ENCODE results near the gene ELANE.
"Not testable (repeated sequence)": the region's sequence is repeated elsewhere in the genome, so short reads cannot be mapped to it uniquely, and the experiment has no call there.

The ELANE gene

DNA sequence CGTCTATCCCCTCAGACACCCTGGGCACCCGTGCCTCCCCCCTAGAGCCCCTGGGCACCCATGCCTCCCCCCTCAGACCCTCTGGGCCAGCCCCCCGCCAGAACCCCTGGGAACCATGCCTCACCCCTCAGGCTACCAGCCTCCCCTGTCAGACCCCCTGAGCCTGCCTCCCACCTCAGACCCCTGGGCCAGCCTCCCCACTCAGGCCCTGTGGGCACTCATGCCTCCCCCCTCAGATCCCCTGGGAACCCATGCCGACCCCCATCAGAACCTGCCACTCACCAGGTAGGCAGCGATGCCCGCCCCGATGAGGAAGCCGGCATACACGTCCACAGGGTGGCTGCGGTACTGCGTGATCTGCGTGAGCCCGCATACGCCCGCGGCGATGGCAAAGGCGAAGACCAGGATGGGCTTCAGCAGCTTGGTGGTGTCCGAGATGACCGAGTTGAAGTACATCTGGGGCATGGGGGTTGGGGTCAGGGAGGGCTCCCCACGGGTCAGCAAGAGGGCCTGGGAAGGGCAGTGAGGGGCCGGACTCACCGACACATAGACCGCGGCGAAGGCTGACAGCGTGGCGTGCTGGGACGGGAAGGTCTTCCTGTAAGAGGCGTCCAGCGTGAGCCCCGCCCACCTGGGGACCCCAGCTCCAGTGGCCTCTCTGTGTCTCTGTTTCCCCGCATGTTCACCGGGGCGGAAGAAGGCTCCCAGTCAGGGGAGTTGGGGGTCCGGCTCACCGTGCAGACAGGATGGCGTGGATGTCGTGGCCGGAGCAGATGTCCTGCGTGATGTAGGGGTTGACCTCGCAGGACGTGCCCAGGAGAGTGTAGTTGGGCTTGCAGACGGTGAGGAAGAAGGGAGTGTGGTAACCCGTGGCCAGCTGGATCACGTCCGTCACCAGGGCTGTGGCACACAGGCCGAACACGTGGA lies 37.7 kb upstream of the ELANE start:
- DNase-seq: no peak

DNA sequence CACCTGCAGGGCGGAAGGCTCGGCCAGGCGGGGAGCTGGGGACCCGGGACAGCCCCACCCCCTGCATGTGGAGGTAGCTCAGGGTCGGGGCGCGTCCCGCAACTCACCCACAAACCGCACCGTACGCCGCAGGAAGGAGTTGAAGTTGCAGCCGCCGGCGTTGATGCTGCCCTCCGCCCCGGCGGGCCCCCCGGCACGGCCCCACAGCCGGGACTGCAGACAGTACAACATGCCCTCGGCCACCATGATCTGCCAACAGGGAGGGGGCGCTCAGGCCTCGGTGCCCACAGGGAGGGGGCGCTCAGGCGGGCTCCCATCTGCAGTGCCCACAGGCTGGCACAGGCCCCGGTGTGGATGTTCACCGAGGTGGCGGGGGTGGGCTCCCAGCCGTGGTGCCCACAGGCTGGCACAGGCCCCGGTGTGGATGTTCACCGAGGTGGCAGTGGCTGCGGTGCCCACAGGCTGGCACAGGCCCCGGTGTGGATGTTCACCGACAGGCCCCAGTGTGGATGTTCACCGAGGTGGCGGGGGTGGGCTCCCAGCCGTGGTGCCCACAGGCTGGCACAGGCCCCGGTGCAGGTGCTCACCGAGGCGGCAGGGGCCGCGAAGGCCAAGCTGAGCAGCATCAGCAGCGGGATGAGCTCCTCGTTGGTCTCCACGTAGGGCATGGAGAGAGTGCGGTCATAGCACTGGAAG lies 36.9 kb upstream of the ELANE start:
- no peak for DNase-seq

DNA sequence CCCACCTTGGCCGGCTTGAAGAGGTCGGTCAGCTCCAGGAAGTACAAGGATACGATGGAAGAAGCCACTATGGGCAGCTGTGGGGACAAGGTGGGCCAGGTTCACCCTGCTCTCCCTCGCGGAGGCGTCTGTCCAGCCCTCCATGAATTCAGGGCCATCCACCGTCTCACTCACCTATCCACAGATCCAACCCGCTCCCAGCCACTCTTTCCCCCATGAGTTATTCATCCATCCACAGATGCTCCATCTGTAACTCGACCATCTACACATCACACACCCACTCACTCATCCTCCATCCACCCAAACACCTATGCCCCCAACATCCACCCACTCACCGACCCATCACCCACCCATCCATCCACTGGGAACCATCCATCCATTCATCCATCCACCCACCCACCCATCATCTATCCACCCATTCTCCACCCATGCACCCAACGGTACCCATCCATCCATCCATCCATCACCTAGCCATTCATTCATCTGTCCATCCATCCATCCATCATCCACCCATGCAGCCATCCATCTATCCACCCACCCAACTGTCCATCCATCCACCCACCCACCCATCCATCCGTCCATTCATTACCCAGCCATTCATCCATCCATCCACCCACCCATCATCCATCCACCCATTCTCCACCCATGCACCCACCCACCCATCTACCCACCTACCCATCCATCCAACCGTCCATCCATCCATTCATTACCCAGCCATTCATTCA lies 36.2 kb upstream of the ELANE start:
- no peak for DNase-seq

DNA sequence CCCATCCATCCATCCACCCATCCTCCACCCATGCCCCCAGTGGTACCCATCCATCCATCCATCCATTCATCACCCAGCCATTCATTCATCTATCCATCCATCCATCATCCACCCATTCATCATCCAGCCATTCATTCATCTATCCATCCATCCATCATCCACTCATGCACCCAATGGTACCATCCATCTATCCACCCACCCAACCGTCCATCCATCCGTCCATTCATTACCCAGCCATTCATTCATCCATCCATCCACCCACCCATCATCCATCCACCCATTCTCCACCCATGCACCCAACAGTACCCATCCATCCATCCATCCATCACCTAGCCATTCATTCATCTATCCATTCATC lies 35.6 kb upstream of the ELANE start:
- DNase-seq: no peak

DNA sequence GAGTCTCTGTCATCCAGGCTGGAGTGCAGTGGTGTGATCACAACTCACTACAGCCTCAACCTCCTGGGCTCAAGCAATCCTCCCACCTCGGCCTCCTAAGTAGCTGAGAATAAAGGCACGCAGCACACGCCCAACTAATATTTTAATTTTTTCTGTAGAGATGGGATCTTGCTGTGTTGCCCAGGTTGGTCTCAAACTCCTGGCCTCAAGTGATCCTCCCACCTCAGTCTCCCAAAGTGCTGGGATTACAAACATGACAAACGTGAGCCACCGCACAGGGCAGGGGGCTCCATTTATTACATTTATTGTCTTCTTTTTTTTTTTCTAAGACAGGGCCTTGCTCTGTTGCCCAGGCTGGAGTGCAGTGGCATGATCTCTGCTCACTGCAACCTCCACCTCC lies 31.9 kb upstream of the ELANE start:
- DNase-seq: not testable (repeated sequence)

DNA sequence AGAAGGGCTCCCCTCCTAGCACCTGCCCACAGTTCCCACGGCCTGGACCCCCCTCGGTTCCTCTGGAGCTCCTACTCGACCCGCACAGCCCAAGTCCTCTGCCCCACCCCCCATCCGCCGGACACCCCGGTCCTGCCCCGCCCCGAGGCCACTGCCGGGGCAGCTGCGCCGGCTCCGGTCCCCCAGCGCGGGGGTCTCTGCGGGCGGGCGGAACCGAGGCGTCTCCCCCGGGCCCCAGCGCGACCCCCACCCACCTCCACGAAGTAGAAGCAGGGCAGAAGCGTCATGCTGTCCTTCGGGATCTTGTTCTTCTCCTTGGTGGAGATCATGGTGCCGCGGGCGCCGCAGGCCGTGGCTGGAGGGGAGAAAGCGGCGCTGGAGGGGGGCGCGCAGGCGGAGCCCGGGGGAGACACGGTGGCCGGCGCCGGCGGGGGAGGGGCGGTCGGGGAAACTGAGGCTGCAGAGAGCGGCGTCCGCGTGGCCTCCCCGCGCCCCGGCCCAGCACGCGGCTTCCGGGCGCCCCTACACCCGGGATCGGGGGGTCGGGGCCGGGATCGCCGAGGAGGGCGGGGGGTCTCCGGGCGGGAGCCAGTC lies 30.8 kb upstream of the ELANE start:
- no peak for DNase-seq

DNA sequence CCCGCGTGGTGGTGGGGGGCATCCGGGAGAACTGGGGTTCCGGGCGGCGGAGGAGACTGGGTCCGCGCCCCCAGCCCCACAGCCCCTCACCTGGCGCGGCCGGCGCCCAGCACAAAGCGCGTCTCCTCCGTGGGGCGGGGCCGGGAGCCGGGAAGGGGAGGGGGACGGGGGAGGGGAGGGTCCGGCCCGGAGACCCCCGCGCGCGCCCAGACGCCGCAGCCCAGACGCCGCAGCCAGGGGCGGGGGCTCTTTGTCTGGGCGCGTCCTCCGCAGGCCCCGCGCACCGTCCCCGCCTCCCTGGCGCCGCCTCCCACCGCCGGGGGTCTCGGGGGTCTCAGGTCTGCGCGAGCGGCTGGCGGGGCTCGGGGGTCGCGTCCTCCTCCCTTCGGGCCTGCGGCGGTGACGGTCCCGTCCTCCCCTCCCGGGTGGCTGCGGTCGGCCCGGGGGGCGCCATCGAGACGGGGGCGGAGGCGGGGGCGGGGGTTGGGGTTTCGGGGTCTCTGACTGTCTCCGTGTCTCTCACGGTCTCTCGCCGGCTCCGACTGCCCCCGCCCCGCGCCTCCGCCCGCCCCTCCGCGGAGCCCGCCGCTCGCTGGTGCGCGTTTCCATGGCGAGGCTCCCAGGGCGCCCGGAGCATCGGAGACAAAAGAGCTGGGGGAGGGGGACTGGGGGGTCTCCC lies 30.1 kb upstream of the ELANE start, which contains the start of gene PLPPR3:
Gene PLPPR3, minus strand, starts transcription at position 131 of the 679 bp plus-strand sequence. CDS start 396 bp downstream, outside the sequence.
- no peak for DNase-seq

DNA sequence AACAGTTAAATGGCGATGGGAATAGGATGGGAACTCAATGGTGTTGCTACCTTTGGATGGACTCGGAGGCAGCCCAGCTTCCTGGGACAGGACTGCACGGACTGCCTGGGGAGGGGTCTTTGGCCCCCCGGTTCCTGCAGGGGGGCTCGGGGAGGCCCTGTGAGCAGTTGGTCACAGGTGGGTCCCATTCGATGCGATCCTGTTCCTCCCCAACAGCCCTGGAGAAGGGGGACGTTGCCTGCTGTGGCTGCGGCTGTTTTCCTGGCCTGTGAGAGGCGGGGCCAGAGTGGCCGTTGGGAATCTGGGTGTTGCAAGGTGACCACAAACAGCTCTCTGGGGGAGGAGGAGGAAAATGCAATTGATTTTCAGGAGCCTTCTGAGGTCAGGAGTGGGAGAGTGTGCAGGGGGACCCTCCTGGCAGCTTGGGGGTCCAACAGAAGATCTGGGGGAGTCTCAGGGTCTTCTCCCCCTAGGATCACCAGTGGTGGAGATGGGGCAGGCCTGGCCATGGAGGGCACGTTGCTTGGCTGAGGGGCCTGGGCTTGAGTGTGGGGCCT lies 28.5 kb upstream of the ELANE start:
- DNase-seq: no peak

DNA sequence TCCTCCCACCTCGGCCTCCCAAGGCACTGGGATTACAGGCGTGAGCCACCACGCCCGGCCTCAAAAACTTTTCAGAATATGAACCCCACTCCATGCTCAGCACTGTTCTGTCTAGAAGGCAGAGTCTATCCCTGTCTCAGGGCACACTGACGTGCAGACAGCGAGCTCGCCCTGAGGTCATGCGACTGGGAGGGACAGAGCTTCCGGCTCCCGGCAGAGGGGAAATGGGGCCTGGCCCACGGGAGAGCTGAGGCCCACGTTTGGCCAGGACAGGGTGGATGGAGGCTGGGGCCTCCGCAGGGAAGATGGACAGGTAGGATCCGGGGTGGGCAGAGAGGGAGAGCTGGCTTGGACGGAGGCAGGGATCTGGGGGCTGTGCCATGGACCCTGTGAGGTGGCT lies 27.2 kb upstream of the ELANE start:
- DNase-seq: no peak

DNA sequence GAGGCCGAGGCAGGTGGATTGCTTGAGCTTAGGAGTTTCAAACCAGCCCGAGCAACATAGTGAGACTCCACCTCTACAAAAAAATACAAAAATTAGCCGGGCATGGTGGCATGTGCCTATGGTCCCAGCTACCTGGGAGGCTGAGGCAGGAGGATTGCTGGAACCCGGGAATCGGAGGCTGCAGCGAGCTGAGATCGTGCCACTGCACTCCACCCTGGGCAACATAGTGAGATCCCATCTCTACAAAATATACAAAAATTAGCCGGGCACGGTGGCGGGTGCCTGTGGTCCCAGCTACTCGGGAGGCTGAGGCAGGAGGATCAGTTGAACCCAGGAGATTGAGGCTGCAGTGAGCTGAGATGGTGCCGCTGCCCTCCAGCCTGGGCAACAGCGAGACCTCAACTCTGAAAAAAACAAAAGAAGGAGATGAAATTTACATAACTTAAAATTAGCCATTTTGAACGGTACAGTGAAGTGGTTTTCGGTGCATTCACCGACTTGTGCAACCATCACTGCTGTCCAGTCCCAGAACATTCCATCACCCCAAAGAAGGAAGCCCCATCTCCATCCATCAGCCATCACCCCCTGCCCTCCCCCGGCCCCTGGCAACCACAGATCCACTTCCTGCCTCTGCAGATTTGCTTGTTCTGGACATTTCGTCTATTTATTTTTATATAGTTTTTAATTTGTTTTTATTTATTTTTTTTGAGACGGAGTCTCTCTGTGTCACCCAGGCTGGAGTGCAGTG lies 26.0 kb upstream of the ELANE start:
- DNase-seq: no peak

DNA sequence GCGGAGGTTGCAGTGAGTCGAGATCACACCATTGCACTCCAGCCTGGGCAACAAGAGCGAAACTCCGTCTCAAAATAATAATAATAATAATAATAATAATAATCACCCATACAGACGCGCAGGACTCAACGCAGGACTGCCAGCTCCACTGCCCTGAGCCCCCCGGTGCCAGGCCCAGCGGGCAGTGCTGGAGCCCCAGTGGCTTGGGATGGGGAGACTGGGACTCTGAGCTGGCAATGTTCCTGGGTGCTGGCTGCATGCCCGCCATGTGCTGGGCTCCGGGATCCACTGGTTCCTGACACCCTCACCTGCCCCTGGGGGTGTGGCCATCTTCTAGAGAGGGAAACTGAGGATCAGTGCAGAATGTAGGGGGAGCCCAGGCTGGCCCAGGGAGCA lies 24.8 kb upstream of the ELANE start:
- DNase-seq: no peak

DNA sequence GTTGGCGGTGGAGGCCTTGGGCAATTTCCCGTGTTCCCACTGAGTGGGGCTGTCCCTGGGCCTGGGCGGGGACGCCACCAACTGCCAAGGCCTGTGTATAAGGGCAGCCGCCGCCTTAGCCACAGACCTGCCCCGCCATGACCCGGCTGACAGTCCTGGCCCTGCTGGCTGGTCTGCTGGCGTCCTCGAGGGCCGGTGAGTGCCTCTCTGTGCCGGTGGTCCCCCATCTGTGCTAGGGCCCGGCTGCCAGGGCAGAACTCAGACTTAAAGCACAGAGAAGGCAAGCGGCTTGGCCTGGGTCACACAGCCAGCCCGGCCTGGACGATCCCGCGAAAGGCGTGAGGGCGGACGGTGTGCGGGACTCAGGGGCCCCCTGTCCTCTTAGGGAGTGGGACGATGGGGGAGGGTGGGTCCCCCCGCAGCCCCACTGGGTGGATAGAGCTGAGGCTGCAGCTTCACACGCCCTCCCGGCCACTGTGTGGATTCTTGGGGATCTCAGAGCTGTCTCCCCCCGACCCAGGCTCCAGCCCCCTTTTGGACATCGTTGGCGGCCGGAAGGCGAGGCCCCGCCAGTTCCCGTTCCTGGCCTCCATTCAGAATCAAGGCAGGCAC lies 24.3 kb upstream of the ELANE start, which contains the start of gene AZU1:
Gene AZU1, plus strand, starts transcription at position 128 of the 612 bp plus-strand sequence. Its CDS starts 10 bp downstream, at position 138.
- no peak for DNase-seq

DNA sequence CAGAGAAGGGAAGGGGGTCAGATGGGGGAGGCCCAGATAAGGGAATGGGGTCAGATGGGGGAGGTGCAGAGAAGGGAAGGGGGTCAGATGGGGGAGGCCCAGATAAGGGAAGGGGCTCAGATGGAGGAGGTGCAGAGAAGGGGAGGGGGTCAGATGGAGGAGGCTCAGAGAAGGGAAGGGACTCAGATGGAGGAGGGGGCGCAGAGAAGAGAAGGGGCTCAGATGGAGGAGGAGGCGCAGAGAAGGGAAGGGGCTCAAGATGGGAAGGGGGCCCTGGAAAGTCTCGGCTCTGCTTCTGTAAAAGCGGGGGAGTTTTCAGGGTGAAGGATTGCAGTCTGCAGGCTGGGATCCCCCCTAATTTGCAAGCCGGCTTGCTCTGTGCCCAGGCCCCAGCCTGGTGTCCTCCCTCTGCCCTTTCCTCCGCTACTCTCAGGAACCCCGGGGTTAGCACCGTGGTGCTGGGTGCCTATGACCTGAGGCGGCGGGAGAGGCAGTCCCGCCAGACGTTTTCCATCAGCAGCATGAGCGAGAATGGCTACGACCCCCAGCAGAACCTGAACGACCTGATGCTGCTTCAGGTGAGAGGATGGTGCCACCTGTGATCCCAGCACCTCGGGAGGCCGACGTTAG lies 22.9 kb upstream of the ELANE start:
- DNase-seq: no peak

DNA sequence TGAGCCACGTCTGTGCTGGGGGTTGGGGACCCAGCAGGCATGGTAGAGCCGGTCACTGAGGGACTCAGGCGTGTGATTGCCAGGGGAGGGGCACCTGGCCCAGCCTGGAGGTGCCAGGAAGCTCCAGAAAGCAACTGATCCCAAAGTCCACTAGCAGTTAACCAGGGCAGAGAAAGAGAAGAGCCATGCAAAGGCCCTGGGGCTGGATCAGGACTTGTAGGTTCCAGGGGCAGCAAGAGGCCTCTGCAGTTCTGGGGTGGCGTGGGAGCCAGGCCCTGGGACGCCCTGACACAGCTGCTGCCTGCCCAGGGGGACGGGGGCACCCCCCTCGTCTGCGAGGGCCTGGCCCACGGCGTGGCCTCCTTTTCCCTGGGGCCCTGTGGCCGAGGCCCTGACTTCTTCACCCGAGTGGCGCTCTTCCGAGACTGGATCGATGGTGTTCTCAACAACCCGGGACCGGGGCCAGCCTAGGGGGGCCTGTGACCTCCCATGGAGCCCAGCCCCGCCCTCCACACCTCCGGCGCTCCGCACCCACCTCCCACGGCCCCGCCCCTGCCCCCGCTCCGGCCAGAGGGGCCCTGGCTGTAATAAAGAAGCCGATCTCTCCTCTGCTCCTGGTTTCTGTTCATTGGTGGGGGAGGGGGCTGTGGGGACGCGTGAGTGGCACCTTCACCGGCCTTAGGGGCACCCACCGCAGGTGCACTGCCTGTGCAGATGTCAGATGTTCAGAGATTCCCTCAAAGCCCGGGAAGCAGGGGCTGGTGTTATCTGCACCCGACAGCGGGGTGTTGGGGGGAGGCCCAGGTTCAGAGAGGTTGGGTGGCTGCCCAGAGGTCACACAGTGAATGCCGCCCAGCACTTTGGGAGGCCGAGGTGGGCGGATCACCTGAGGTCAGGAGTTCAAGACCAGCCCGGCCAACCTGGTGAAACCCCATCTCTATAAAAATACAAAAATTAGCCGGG lies 20.4 kb upstream of the ELANE start:
- no peak for DNase-seq

DNA sequence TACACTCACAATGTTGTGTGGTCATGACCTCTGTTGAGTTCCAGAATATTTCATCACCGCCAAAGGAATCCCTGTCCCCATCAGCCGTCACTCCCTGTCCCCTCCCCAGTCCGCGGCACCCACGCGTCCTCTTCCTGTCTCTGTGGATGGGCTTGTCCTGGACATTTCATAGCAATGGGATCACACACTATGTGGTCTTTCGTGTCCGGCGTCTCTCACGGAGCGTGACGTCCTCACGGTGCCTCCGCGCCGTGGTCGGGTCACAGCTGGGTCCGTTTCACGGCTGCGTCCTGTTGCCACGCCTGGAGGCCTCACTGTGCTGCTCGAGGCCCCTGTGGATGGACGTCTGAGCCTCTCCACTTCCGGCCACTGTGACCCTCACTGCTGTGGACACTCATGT lies 17.9 kb upstream of the ELANE start:
- no peak for DNase-seq

DNA sequence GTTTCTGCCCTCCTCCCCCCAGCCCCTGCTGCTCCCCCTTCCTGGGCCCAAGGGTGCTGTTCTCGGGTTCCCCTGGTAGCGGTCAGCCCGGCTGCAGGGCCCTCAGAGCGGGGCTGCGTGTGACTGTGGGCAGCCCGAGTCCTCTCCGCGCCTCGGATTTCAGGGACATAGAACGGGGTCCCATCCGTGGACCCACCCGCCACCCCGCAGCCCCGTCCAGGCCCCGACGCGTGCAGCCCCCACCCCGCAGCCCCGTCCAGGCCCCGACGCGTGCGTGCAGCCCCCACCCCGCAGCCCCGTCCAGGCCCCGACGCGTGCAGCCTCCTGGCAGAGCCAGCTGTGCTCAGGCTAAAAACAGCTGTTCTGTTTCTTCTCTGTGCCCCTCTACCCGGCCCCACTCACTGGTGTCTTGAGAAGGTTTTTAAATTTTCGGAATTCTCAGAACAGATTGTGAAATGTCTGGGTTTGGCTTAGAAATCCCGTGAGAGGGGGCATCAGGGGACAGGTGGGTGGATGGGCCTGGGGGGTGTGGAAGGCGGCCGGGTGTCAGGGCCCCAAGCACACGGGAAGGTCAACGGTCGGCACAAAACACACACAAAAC lies 16.8 kb upstream of the ELANE start:
- DNase-seq: no peak

DNA sequence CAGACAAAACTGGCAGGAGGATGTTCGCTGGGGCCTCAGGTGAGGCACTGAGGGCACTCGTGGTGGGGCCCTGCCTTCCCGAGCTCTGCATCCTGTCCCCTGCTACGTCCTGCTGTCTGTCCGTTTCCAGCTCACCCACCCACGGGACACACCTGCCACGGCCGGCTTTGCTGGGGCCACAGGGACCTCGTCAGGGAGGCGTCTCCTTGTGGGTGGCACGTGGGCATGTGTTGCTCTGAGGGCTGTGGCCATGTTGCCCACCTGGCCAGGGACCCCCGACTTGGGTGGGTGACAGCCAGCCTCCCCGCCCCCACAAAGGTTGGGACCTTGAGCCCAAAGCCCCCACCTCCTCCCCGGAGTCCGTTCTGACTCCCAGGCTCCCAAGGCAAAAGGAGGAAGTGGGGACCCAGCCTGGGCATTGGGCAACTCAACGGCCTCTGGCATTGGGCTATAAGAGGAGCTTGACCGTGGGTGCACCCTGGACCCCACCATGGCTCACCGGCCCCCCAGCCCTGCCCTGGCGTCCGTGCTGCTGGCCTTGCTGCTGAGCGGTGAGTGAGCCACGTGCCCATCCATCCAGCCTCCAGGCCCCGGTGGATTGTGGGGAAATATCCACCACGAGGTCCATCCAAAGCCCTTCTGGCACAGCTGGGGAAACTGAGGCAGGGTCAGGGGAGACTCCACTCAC lies 11.4 kb upstream of the ELANE start, which contains the start of gene PRTN3:
Gene PRTN3, plus strand, starts transcription at position 481 of the 688 bp plus-strand sequence. Its CDS starts 10 bp downstream, at position 491.
- DNase-seq: no peak

DNA sequence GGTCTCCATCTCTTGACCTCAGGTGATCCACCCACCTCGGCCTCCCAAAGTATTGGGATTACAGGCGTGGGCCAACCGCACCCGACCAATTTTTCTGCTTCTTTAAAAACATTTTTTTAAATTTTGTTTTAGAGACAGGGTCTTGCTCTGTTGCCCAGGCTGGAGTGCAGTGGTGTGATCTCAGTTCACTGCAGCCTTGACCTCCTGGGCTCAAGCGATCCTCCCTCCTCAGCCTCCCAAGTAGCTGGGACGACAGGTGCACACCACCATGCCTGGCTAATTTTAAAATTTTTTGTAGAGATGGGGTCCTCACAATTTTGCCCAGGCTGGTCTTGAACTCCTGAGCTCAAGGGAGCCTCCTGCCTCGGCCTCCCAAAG lies 9.3 kb upstream of the ELANE start:
- DNase-seq: not testable (repeated sequence)
